ENCODE measurements around the gene RNF222. TPM values are rescaled to one million over a fixed set of nuclear protein-coding genes. Genes with fewer than 3 reads are reported as not detected.

The RNF222 gene
- polyA plus RNA-seq, 1 of the 3 experiments (the other 2 are of a cell fraction), result not detected

DNA sequence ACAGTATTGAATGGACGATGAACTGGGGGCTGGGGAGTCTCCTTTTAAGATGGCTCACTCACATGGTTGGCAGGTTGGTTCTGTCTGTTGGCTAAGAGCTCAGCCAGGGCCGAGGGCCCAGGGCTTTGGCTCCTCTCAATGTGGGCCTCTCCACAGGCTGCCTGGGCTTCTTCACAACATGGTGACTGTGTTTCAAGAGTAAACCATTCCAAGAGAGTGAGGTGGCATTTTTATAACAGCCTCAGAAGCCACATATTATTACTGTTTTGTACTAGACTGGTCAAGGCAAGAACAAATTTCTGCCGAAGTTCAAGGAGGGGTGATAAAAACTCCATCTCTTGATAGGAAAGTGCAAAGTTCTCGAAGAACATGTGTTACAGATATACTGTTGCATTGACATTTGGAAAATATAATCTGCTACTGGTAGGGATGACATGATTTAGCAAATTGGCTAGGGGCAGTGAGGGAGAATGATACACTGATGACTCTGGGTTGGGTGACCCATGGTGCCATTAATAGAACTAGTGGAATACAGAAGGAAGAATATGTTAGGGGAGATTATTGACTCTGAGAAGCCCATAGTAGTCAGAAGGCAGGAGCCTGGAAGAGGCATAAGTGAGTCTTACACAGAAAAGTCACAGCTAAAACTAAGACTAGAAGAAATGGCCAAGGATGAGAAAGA is 34.8 kb downstream of the RNF222 start:
- CTCF ChIA-PET, result no interaction called here
- Histone ChIP-seq H3K9me3 (no peaks in the 10 kb centered on the region), H3K79me2 (ENCODE audit: insufficient read depth) (no peaks in the 10 kb centered on the region), H3K9me2 (no peaks in the 10 kb centered on the region), H3K4me1 (ENCODE audit: control insufficient read depth in 1 of 2, insufficient read depth in 2 of 2, low read depth in 1 of 2, low read length in 1 of 2) (peaks cover 0 to 5% of the 10 kb centered on the region in 2 experiments; a peak in 2 of 4 replicates), H3K36me3 (replicated peaks in 1 of 2; ENCODE audit: control insufficient read depth in 1 of 2, insufficient read depth in 2 of 2, low read length in 1 of 2) (peaks cover 0 to 3% of the 10 kb centered on the region in 2 experiments), H3K27ac (ENCODE audit: low read depth in 2 of 2, low read length in 1 of 2) (no peak overlapping the region), H3K4me2 (no peak overlapping the region), H3F3A (replicated peaks; ENCODE audit: insufficient read depth) (peaks cover 14% of the 10 kb centered on the region), H3K9ac (no peak overlapping the region), H3K27me3 (ENCODE audit: insufficient read depth) (no peaks in the 10 kb centered on the region), H2AFZ (ENCODE audit: low read depth) (no peak overlapping the region), H3K4me3 (ENCODE audit: low read depth in 2 of 2, low read length in 1 of 2) (no peak overlapping the region), H4K20me1 (ENCODE audit: insufficient read depth) (no peaks in the 10 kb centered on the region)
- TF ChIP-seq RFX5 (IDR thresholded peaks at IDR 0.05; ENCODE audit: low read length) (no peak), FOXJ3 (CRISPR knock-in tag; IDR thresholded peaks at IDR 0.05) (no peak), POLR2AphosphoS5 (IDR thresholded peaks at IDR 0.05; ENCODE audit: low read depth, low read length) (no peak), TCF12 (IDR thresholded peaks at IDR 0.05) (no peak), FOSL2 (IDR thresholded peaks at IDR 0.05; ENCODE audit: borderline replicate concordance, low read depth) (no peak), ELF1 (IDR thresholded peaks at IDR 0.05) (no peak), SIN3A (IDR thresholded peaks at IDR 0.05; ENCODE audit: borderline replicate concordance, low read depth, low read length) (no peak), MEF2A (IDR thresholded peaks at IDR 0.05; ENCODE audit: borderline replicate concordance, low read depth) (no peak), NRF1 (IDR thresholded peaks at IDR 0.05; ENCODE audit: low read depth, low read length) (no peak), RCOR1 (IDR thresholded peaks at IDR 0.05; ENCODE audit: low read length) (no peak), TAF1 (IDR thresholded peaks at IDR 0.05; ENCODE audit: borderline replicate concordance, low read depth, low read length) (no peak), CHD2 (IDR thresholded peaks at IDR 0.05; ENCODE audit: low read length, partially characterized antibody) (no peak), SMC3 (IDR thresholded peaks at IDR 0.05; ENCODE audit: low read depth, low read length) (no peak), NFIC (IDR thresholded peaks at IDR 0.05; ENCODE audit: borderline replicate concordance) (no peak), GABPA (IDR thresholded peaks at IDR 0.05; ENCODE audit: low read depth) (no peak), RAD21 (IDR thresholded peaks at IDR 0.05; ENCODE audit: low read length) (no peak), GATA2 (CRISPR knock-in tag; IDR thresholded peaks at IDR 0.05) (no peak)
- TF ChIP-seq, protein P1, sequence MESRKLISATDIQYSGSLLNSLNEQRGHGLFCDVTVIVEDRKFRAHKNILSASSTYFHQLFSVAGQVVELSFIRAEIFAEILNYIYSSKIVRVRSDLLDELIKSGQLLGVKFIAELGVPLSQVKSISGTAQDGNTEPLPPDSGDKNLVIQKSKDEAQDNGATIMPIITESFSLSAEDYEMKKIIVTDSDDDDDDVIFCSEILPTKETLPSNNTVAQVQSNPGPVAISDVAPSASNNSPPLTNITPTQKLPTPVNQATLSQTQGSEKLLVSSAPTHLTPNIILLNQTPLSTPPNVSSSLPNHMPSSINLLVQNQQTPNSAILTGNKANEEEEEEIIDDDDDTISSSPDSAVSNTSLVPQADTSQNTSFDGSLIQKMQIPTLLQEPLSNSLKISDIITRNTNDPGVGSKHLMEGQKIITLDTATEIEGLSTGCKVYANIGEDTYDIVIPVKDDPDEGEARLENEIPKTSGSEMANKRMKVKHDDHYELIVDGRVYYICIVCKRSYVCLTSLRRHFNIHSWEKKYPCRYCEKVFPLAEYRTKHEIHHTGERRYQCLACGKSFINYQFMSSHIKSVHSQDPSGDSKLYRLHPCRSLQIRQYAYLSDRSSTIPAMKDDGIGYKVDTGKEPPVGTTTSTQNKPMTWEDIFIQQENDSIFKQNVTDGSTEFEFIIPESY (IDR thresholded peaks at IDR 0.05; ENCODE audit: borderline replicate concordance, low read depth), result no peak
- TF ChIP-seq, protein P2, sequence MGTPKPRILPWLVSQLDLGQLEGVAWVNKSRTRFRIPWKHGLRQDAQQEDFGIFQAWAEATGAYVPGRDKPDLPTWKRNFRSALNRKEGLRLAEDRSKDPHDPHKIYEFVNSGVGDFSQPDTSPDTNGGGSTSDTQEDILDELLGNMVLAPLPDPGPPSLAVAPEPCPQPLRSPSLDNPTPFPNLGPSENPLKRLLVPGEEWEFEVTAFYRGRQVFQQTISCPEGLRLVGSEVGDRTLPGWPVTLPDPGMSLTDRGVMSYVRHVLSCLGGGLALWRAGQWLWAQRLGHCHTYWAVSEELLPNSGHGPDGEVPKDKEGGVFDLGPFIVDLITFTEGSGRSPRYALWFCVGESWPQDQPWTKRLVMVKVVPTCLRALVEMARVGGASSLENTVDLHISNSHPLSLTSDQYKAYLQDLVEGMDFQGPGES (IDR thresholded peaks at IDR 0.05; ENCODE audit: low read depth, low read length), result no peak
- TF ChIP-seq, protein P3, sequence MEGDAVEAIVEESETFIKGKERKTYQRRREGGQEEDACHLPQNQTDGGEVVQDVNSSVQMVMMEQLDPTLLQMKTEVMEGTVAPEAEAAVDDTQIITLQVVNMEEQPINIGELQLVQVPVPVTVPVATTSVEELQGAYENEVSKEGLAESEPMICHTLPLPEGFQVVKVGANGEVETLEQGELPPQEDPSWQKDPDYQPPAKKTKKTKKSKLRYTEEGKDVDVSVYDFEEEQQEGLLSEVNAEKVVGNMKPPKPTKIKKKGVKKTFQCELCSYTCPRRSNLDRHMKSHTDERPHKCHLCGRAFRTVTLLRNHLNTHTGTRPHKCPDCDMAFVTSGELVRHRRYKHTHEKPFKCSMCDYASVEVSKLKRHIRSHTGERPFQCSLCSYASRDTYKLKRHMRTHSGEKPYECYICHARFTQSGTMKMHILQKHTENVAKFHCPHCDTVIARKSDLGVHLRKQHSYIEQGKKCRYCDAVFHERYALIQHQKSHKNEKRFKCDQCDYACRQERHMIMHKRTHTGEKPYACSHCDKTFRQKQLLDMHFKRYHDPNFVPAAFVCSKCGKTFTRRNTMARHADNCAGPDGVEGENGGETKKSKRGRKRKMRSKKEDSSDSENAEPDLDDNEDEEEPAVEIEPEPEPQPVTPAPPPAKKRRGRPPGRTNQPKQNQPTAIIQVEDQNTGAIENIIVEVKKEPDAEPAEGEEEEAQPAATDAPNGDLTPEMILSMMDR (IDR thresholded peaks at IDR 0.05), result no peak
- no peak for DNase-seq
- POLR2A ChIA-PET, result no interaction called here
- WGBS (ENCODE audit: low lambda C conversion rate), result 83% methylated on average over 4 of the region's 4 CpGs

Data from SK-N-SH (cell line).